BLaER1 treated with 17β-estradiol and CSF1 and Interleukin-3, amounts not matched to agents 10 nM and 100 nM (cell line): ENCODE measurements around the gene RAVER1.

ENCODE experiments used
- H3K27ac ChIP-seq, 11 experiments: shearing (Covaris generic); formaldehyde crosslinking; 2 replicates each; pipeline ENCODE4 v1.8.1; 2022
- H3K27me3 ChIP-seq, 11 experiments: shearing (Covaris generic); formaldehyde crosslinking; 2 replicates each; pipeline ENCODE4 v1.8.1; 2022
- H3K36me3 ChIP-seq, 11 experiments: shearing (Covaris generic); formaldehyde crosslinking; 2 replicates each; pipeline ENCODE4 v1.8.1; 2022
- H3K4me1 ChIP-seq, 10 experiments: shearing (Covaris generic); formaldehyde crosslinking; 2 replicates each; pipeline ENCODE4 v1.8.1; 2022
- H3K4me2 ChIP-seq, 11 experiments: shearing (Covaris generic); formaldehyde crosslinking; 2 replicates each; pipeline ENCODE4 v1.8.1; 2022
- H3K4me3 ChIP-seq, 10 experiments: shearing (Covaris generic); formaldehyde crosslinking; 2 replicates each; pipeline ENCODE4 v1.8.1; 2022
- H3K9ac ChIP-seq, 11 experiments: shearing (Covaris generic); formaldehyde crosslinking; 2 replicates each; pipeline ENCODE4 v1.8.1; 2022
- H3K9me3 ChIP-seq, 11 experiments: shearing (Covaris generic); formaldehyde crosslinking; replicated peaks in 1 of 11; 2 replicates each; pipeline ENCODE4 v1.8.1; 2022
- H4K20me1 ChIP-seq, 11 experiments: shearing (Covaris generic); formaldehyde crosslinking; 2 replicates each; pipeline ENCODE4 v1.8.1; 2022
- Cebpa-rat ChIP-seq, 11 experiments: shearing (Covaris generic); IDR thresholded peaks; 2 replicates each; pipeline ENCODE4 v1.8.1; 2022

Gene RAVER1

DNA sequence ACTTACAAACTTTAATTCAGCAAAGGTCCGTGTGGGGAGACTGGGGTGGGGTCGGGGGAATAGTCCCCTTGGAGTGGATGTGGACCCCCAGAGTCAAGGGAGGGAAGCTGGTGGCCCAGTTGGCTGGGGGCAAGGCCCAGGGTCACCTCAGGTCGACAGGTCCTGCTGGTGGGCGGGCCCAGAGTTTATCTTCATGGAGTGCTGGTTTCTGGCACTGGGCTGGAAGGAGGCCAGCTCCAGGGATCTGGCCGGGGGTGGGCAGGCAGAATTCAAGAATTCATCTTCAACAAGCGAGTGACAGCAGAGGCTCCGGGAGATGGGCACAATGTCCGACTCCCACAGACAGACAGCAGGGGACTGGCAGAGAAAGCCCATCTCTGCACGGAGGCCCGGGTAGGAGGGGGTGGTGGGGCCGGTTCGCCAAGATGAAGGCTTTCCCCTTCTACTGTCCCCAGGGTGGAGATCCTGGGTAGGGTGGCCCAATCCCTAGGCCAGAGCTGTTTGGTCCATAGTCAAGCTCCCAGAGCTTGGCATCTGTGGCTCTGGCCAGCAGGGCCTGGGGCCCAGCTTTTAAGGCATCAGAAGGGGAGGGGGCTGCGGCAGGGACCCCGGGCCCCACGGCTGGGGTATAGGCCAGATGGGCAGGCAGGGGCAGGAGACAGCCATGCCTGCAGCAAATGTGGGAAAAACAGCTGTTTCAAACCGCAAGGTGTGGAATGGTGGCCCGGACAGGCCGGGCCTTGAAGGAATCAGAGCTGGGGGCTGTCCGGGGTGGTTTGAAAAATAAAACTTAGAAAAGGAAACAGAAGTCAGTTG lies 16.9 kb downstream of the RAVER1 start:
- peak overlapping the region; percentile 89 to 99 (median 97); a peak in 21 of 22 replicates for H3K4me2 ChIP-seq
- peak overlapping the region in 4 of 11 experiments; percentile 62 to 76 (median 70); a peak in 3 of 22 replicates for H3K27ac ChIP-seq
- H3K4me3 ChIP-seq: peak overlapping the region in 8 of 10 experiments; percentile 81 to 91 (median 85); a peak in 8 of 20 replicates
- H4K20me1 ChIP-seq: peaks cover 0 to 51% (median 21%) of the 10 kb centered on the region in 11 experiments; a peak in 15 of 22 replicates
- peaks cover 11 to 26% (median 20%) of the 10 kb centered on the region in 10 experiments; a peak in 19 of 20 replicates for H3K4me1 ChIP-seq
- H3K9me3 ChIP-seq: no peaks in the 10 kb centered on the region
- TF ChIP-seq Cebpa-rat (IDR thresholded peaks at IDR 0.05): no peak
- H3K27me3 ChIP-seq: no peaks in the 10 kb centered on the region
- peak overlapping the region in 7 of 11 experiments; percentile 75 to 87 (median 79); a peak in 13 of 22 replicates for H3K9ac ChIP-seq
- peaks cover 46 to 62% (median 52%) of the 10 kb centered on the region in 11 experiments for H3K36me3 ChIP-seq

DNA sequence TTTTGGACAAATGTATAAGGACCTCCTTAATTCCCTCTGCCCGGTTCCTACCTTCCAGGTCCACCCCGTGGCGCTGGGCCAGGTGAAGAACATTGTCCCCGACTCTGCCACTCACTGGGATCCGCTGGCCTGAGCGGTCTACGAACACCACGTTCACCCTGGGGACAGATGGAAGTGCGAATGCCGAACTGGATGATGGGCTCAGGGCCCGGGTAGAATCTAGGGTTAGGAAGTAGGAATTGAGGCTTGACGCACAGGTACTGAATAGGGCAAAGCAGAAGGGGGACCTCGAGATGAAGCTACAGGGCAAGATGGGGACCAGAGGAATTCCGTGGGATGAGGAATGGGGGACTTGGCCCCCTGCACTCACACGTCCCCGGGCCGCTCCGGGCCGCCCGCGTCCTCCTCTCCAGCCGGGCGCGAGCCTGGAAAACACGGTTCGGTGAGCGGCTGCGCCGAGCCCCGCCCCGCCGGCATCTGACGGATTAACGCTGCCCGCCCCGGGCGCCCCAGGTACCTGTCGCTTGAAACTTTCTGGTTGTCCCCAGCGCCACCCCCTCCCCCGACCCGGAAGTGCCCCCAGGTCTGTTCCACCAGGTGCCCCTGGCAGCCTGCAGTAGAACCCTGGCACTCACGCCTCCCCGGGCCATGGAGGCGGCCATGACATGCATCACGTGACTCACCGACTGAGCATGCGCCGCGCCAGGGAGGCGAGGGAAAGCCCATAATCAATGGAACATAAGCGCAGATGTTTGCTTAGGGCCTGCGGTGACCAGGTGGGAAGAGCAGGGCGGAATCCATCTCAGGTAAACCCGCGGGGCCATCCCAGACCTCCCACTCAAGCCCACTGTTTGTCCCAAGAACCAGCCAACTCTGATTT lies 17.8 kb downstream of the RAVER1 start, which contains the start of gene FDX2:
FDX2 (minus strand) TSS at position 681 of the 880 bp plus-strand sequence; CDS start at position 662, 19 bp downstream.
- Histone ChIP-seq H3K27me3 (no peaks in the 10 kb centered on the region), H3K4me2 (peak within 1 kb of the TSS; percentile 89 to 99 (median 97)), H3K9ac (peak within 1 kb of the TSS; percentile 72 to 87 (median 79)), H3K27ac (peak within 1 kb of the TSS in 9 of 11 experiments; percentile 49 to 76 (median 70); a peak in 18 of 22 replicates), H3K4me1 (peaks cover 12 to 30% (median 25%) of the 10 kb centered on the region in 10 experiments; a peak in 19 of 20 replicates), H3K36me3 (peaks cover 37 to 54% (median 43%) of the 10 kb centered on the region in 11 experiments), H4K20me1 (peaks cover 0 to 42% (median 13%) of the 10 kb centered on the region in 11 experiments; a peak in 12 of 22 replicates), H3K9me3 (no peaks in the 10 kb centered on the region), H3K4me3 (peak within 1 kb of the TSS; percentile 69 to 91 (median 84))
- no peak for TF ChIP-seq Cebpa-rat (IDR thresholded peaks at IDR 0.05)

DNA sequence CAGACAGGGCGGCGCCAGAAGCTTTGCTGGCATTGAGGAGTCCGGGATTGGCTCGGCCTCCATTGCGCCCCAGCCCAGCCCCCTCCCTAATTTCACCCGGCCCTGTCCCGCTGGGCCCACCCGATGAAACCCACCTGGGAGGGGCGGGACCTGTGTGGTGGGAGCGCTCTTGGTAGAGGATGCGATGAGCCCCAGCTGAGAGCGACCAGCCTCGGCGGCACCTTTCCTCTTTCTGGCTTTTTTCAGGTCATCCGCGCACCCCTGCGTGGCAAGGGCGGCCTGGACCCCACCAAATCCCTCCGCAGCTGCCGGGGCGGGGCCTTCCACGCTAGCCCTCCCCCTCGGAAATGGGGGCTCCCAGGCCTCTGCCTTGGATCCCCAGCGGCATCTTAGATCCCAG lies 23.9 kb downstream of the RAVER1 start, which contains the start of gene ZGLP1:
ZGLP1 (minus strand) TSS at position 393 of the 400 bp plus-strand sequence.
- H3K9ac ChIP-seq: peak within 1 kb of the TSS in 9 of 11 experiments; percentile 15 to 65 (median 42); a peak in 15 of 22 replicates
- H3K36me3 ChIP-seq: peaks cover 0 to 11% (median 0%) of the 10 kb centered on the region in 11 experiments; a peak in 5 of 22 replicates
- peaks cover 0 to 2% (median 0%) of the 10 kb centered on the region in 11 experiments; a peak in 1 of 22 replicates for H3K27me3 ChIP-seq
- no peaks in the 10 kb centered on the region for H3K9me3 ChIP-seq
- peaks cover 45 to 67% (median 58%) of the 10 kb centered on the region in 10 experiments for H3K4me1 ChIP-seq
- peaks cover 0 to 12% (median 0%) of the 10 kb centered on the region in 11 experiments; a peak in 2 of 22 replicates for H4K20me1 ChIP-seq
- no peak within 1 kb of the TSS for H3K4me3 ChIP-seq
- no peak for TF ChIP-seq Cebpa-rat (IDR thresholded peaks at IDR 0.05)
- H3K4me2 ChIP-seq: peak within 1 kb of the TSS; percentile 44 to 93 (median 79)
- H3K27ac ChIP-seq: peak within 1 kb of the TSS in 3 of 11 experiments; percentile 2 to 43 (median 40); a peak in 5 of 22 replicates

DNA sequence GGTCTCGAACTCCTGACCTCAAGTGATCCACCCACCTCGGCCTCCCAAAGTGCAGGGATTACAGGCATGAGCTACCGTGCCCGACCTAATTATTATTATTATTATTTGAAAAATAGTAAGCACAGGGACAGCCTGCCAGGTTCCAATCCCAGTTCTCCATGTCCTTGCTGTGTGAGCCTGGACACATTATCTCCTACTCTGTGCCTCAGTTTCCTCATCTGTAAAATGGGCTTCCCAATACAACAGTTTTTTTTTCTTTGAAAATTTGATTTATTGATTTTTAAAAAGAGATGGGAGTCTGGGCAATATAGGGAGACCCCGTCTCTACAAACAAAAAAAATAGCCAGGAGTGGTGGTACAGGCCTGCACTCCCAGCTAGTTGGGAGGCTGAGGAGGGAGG lies 27.0 kb downstream of the RAVER1 start:
- Histone ChIP-seq H3K4me2 (peak overlapping the region; percentile 75 to 97 (median 91)), H3K4me1 (peaks cover 54 to 86% (median 70%) of the 10 kb centered on the region in 10 experiments), H4K20me1 (peaks cover 0 to 20% (median 0%) of the 10 kb centered on the region in 11 experiments; a peak in 3 of 22 replicates)

DNA sequence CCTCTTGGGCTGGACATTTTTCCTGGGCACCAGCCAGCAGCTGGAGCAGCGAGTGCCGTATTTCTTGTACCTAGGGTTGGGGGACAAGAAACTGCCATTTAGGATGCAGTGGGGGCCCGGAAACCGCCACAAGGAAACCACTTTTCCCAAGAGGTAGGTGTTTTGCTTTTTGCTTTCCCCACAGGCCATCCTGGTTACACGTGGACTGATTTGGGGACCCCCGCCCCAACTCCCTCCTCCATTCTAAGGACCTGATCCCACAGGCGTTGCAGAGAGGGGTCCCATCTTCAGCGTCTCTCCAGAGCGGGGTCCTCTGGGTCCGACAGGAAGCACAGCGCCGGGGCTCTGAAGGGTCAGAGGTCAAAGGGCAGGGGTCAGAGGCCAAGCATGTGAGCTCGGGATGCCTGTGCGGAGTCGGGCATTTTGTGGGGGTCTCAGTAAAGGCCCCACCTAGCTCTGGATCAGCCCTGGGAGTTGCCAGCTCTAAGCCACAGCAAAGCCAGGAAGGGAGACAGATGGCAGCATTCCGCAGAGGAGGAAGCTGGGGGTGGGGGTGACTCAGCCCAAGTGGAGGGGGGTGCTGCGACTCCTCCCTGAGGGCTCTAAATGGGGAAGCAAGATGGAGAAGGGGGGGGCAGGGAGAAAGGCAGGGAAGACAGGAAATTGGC lies 28.1 kb downstream of the RAVER1 start:
- peaks cover 0 to 4% (median 0%) of the 10 kb centered on the region in 11 experiments; a peak in 3 of 22 replicates for H3K36me3 ChIP-seq
- H4K20me1 ChIP-seq: peaks cover 0 to 19% (median 0%) of the 10 kb centered on the region in 11 experiments; a peak in 3 of 22 replicates
- peaks cover 0 to 11% (median 0%) of the 10 kb centered on the region in 11 experiments; a peak in 5 of 22 replicates for H3K27me3 ChIP-seq
- H3K9me3 ChIP-seq: no peaks in the 10 kb centered on the region
- peak overlapping the region; percentile 55 to 79 (median 72) for H3K9ac ChIP-seq
- H3K4me2 ChIP-seq: peak overlapping the region; percentile 75 to 97 (median 91)
- H3K4me3 ChIP-seq: peak overlapping the region; percentile 7 to 64 (median 46); a peak in 17 of 20 replicates
- peak overlapping the region; percentile 62 to 91 (median 82); a peak in 21 of 22 replicates for H3K27ac ChIP-seq
- TF ChIP-seq Cebpa-rat (IDR thresholded peaks at IDR 0.05): no peak
- H3K4me1 ChIP-seq: peaks cover 54 to 87% (median 68%) of the 10 kb centered on the region in 10 experiments

More for the DNA sequence above, 27.0 kb downstream of the RAVER1 start:
- Histone ChIP-seq H3K9ac (0 out of 22 replicates have a peak overlapping the region, but pooled peaks of 2 of the 11 experiments have one; percentile 18 to 75), H3K4me3 (no peak overlapping the region; a peak in 1 of 20 replicates), H3K27me3 (peaks cover 0 to 11% (median 0%) of the 10 kb centered on the region in 11 experiments; a peak in 5 of 22 replicates), H3K9me3 (no peaks in the 10 kb centered on the region), H3K27ac (peak overlapping the region in 9 of 11 experiments; percentile 62 to 91 (median 83); a peak in 17 of 22 replicates), H3K36me3 (peaks cover 0 to 5% (median 0%) of the 10 kb centered on the region in 11 experiments; a peak in 3 of 22 replicates)
- TF ChIP-seq Cebpa-rat (IDR thresholded peaks at IDR 0.05): no peak

DNA sequence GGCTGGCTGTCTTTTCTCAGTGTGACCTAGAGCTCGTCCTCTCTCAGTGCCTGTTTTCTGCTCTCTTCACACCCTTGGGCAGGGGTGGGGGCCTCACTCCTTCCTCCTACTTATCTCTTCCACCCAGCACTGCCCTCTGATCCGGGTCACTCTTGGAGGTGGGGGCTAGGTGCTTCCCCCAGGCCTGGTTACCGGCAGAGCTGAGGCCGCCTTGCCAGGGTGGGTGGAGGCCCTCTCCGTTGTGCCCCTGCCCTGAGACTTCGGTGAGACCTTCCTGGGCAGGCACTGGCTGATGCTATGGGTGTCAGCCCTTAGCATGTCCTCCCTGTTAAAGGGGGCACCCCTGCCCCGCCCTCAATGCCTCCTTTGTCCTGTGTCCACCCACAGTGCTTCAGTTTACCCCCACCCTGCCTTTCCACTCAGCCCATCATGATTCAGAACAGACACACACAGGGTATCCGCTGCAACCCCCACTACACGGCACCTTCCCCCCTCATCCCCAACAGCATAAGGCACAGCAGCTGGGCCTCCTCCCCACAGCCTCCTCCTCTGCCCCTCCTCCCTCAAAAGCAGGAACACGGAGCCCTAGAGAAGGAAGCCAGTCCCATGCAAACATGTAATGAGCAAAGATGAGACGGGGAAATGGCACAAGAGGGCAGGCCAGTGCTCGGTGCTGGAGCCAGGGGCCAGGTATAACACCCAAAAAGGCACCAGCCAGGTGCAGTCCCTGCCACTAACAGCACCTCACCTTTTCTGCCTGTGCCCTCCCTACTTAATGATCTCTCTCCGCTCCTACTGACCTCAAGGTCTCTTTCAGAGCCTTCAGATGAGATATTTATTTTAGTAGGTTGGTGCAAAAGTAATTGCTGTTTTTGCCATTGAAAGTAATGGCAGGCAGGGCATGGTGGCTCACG lies 33.5 kb downstream of the RAVER1 start:
- no peak for TF ChIP-seq Cebpa-rat (IDR thresholded peaks at IDR 0.05)
- peak overlapping the region in 5 of 11 experiments; percentile 1 to 49 (median 34); a peak in 7 of 22 replicates for H3K9ac ChIP-seq
- H3K4me3 ChIP-seq: no peak overlapping the region
- H3K4me2 ChIP-seq: peak overlapping the region; percentile 10 to 89 (median 58)
- peak overlapping the region in 6 of 11 experiments; percentile 9 to 62 (median 36); a peak in 8 of 22 replicates for H3K27ac ChIP-seq
- H3K27me3 ChIP-seq: peaks cover 27 to 58% (median 42%) of the 10 kb centered on the region in 11 experiments
- peaks cover 35 to 65% (median 48%) of the 10 kb centered on the region in 10 experiments for H3K4me1 ChIP-seq
- H3K9me3 ChIP-seq: no peaks in the 10 kb centered on the region
- peaks cover 0 to 25% (median 0%) of the 10 kb centered on the region in 11 experiments; a peak in 4 of 22 replicates for H4K20me1 ChIP-seq
- no peaks in the 10 kb centered on the region for H3K36me3 ChIP-seq
